IPS-18a (cell line): ENCODE data around the gene MYL12B.

Source experiments
- H3K27ac ChIP-seq: one replicate; pipeline ENCODE4 v1.5.1; 2013; ENCODE audit warnings: low read length
- H3K27me3 ChIP-seq: one replicate; pipeline ENCODE4 v1.6.1; 2013; ENCODE audit warnings: mild to moderate bottlenecking, low read length; ENCODE audit not compliant: control insufficient read depth, insufficient read depth
- H3K36me3 ChIP-seq: one replicate; pipeline ENCODE4 v1.6.1; 2013; ENCODE audit warnings: low read depth, low read length; ENCODE audit not compliant: control insufficient read depth
- H3K4me1 ChIP-seq: one replicate; pipeline ENCODE4 v1.6.1; 2013; ENCODE audit warnings: low read depth, low read length; ENCODE audit not compliant: control insufficient read depth
- H3K4me3 ChIP-seq: one replicate; pipeline ENCODE4 v1.5.1; 2013; ENCODE audit warnings: low read length
- H3K9ac ChIP-seq: one replicate; pipeline ENCODE4 v1.6.1; 2013; ENCODE audit warnings: mild to moderate bottlenecking, low read length, moderate library complexity
- H3K9me3 ChIP-seq: one replicate; pipeline ENCODE4 v1.6.1; 2013; ENCODE audit warnings: low read depth, low read length; ENCODE audit not compliant: control insufficient read depth

Gene MYL12B

DNA sequence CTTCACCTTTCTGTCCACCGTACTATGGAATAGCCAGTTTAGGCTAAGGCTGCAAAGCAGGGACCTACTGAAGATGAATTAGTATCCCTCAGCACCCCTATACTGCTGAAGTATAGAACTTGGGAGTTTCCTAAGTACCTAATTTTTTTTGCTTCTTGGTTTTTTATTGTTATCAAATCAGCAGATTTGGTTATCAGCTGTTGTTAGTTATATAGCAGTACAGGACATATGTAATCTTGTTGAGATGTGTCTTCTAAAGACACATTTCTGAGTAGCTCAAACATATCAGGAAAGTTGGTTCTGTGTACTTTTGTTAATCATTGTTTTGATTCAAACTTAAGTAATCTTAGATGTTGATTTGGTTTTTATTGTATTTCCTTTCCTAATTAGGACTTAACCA is 9.1 kb upstream of the MYL12B start:
- Histone ChIP-seq H3K27ac (no peak overlapping the region), H3K4me1 (peaks cover 7% of the 10 kb centered on the region), H3K36me3 (peaks cover 59% of the 10 kb centered on the region), H3K9ac (no peak overlapping the region), H3K9me3 (no peaks in the 10 kb centered on the region), H3K27me3 (no peaks in the 10 kb centered on the region), H3K4me3 (no peak overlapping the region)

DNA sequence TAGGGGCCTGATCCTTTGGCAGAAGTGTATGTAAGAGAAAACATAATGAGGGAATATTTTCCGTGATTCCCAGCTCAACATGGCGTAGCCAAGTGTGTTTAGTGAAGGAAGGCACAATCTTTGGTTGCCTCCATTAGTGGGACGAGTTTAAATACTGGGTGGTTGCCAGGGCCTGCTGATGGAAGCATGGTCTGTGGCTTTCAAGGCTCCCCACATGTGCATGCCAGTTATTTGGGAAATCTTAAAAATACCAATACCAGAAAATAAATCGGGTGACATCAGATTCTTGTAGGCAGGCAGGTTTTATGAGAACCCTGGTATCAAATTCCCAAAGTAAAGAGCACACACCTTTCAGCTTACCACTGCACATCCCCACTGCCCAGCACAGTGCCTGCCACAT is 7.2 kb upstream of the MYL12B start:
- Histone ChIP-seq H3K4me1 (no peaks in the 10 kb centered on the region), H3K27ac (no peak overlapping the region), H3K36me3 (peaks cover 59% of the 10 kb centered on the region)

DNA sequence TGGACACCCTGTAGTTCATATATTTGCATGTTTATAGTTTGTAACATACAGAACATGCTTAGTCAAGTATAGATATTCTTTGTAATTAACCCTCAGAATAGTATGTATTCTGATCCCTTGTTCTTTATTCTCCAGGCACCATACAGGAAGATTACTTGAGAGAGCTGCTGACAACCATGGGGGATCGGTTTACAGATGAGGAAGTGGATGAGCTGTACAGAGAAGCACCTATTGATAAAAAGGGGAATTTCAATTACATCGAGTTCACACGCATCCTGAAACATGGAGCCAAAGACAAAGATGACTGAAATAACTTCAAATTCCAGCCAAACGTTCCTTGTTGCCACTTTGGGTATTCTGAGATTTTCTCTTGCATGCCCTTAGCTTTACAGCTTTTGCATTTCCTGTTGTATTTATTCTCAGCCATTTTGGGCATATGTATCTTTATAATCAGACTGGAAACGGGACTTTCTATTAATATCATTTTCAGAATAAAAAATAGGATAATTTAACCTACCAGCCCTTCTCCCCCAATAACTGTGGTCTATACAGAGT is 6.2 kb upstream of the MYL12B start:
- peaks cover 54% of the 10 kb centered on the region for H3K36me3 ChIP-seq
- H3K9ac ChIP-seq, result no peak overlapping the region
- no peaks in the 10 kb centered on the region for H3K9me3 ChIP-seq
- H3K27me3 ChIP-seq, result no peaks in the 10 kb centered on the region
- no peaks in the 10 kb centered on the region for H3K4me1 ChIP-seq
- H3K4me3 ChIP-seq, result no peak overlapping the region
- no peak overlapping the region for H3K27ac ChIP-seq

More for the DNA sequence above, 7.2 kb upstream of the MYL12B start:
- Histone ChIP-seq H3K27me3 (no peaks in the 10 kb centered on the region), H3K9ac (no peak overlapping the region), H3K9me3 (no peaks in the 10 kb centered on the region), H3K4me3 (no peak overlapping the region)

DNA sequence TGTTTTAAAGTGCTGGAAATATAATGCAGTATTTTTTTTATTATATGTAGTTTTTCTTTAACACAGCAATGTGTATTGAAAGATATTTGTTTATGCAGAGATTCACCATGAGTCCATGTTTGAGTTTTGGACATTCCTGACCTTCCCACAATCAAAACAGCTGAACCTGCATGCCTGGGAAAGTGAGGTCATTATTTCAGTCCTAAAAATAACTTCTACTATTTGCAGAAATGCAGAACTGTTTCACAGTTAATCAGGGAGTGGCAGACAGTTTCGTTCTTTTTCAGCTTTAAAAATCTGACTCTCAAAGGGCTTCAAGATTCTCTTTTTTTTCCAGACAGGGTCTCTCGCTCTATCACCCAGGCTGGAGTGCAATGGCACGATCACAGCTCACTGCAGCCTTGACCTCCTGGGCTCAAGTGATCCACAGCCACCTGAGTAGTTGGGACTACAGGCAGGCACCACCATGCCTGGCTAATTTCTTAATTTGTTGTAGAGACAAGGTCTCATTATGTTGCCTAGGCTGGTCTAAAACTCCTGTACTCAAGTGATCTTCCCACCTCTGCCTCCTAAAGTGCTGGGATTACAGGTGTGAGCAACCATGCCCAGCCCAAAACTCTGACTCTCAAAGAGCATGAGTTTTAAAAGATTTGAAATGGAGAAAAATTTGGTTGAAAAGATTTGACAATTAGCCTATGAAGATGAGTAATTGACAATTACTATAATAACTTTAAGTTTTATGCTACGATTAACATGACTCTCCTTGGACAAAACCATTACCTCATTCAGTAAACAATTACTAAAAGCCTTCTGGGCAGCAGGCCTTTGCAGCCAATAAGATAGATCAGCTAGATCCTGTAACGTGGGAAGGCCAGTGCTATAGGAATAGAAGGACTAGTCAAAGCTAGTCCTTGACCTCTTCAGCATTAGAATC is 5.0 kb upstream of the MYL12B start:
- H3K27ac ChIP-seq, result no peak overlapping the region

DNA sequence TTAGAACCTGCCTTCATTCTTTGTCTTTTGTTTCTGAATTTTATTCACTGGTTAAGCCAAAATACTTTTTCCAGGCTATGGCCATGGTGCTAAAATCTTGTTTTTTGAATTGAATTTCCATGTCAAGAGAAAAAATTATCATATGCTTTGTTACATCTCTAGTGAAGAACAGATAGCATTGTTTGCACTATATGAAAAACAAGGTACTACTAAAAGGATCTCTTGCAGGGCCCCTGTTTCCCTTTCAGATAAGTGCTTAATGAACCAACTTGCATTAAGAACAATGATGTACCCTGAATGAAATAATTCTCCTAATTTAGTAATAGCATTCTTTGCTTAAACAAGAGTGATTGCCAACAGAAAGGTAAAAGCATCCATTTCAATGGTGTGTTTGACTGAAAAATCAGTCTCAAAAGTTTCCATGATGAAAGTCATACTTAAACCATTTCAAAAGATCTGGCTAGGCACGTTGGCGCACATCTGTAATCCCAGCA is 4.3 kb upstream of the MYL12B start:
- Histone ChIP-seq H3K4me3 (no peak overlapping the region), H3K36me3 (peaks cover 54% of the 10 kb centered on the region), H3K4me1 (no peaks in the 10 kb centered on the region), H3K9me3 (no peaks in the 10 kb centered on the region), H3K9ac (no peak overlapping the region), H3K27me3 (no peaks in the 10 kb centered on the region), H3K27ac (no peak overlapping the region)

More for the DNA sequence above, 5.0 kb upstream of the MYL12B start:
- Histone ChIP-seq H3K4me3 (no peak overlapping the region), H3K9me3 (no peaks in the 10 kb centered on the region), H3K36me3 (peaks cover 54% of the 10 kb centered on the region), H3K27me3 (no peaks in the 10 kb centered on the region), H3K4me1 (no peaks in the 10 kb centered on the region), H3K9ac (no peak overlapping the region)

DNA sequence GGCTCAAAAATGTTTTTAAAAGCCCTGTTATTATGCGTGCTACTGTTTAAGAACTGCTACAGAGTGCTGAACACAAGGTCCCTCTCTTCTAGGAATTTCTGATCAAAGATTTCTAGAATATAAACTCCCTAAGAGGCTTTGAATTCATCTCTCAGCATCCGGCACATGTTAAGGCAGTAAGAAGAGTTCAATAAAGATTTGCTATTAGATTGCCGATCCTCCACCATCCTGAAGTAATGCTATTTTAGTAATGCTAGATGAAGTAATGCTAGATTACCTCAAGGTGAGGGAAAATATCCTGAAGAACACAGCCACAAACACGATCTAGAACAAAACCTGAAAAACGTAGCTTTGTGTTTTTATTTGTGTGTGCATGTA is 949 bp upstream of the MYL12B start:
- Histone ChIP-seq H3K36me3 (peaks cover 23% of the 10 kb centered on the region), H3K27me3 (no peaks in the 10 kb centered on the region), H3K4me3 (peak overlapping the region; percentile 96), H3K27ac (peak overlapping the region; percentile 93), H3K9ac (peak overlapping the region; percentile 93), H3K4me1 (peaks cover 10% of the 10 kb centered on the region), H3K9me3 (no peaks in the 10 kb centered on the region)

DNA sequence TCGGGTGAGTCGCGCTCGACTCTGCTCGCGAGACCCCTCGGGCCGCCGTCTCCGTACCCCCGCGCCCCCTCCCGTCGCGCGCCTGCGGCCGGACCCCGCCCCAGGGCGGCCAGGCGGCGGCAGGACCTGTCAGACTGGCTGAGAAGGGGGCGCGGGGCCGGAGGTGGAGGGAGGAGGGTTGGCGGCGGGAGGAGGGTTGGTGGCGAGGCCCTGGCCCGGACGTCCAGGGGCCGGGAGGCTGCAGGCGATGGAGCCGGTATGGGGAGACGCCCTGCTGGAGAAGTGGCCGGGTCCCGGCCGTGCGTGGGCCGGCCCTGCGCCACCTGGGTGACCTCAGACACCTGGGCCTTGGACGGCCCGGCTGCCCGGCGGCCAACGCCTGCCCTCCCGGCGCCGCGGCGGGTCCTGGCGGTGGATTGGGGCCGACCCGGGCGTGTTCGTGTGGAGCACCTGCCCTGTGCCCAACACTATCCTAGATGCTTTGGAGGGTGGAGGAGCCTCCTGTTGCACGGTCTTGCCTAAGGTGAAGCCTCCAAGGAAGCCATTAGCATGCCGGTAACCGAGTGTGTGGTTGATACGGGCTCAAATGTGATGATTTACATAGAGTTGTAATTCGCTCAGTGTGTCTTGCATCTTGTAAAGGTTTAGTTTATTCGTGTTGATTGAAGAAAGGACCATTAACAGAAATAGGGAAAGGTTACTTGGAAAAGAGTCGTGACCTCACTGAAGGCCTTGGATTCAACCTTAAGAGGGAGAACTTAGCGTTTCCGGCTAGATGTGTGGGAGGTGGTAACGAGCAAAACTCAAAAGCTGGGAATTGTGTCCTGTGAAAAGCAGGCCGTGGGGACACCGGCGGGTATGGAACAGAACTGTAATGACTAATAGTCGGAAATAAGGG is 550 bp downstream of the MYL12B start:
- Histone ChIP-seq H3K27me3 (no peaks in the 10 kb centered on the region), H3K4me1 (peaks cover 10% of the 10 kb centered on the region), H3K9me3 (no peaks in the 10 kb centered on the region), H3K4me3 (peak overlapping the region; percentile 96), H3K9ac (peak overlapping the region; percentile 93), H3K27ac (no peak overlapping the region), H3K36me3 (peaks cover 8% of the 10 kb centered on the region)

DNA sequence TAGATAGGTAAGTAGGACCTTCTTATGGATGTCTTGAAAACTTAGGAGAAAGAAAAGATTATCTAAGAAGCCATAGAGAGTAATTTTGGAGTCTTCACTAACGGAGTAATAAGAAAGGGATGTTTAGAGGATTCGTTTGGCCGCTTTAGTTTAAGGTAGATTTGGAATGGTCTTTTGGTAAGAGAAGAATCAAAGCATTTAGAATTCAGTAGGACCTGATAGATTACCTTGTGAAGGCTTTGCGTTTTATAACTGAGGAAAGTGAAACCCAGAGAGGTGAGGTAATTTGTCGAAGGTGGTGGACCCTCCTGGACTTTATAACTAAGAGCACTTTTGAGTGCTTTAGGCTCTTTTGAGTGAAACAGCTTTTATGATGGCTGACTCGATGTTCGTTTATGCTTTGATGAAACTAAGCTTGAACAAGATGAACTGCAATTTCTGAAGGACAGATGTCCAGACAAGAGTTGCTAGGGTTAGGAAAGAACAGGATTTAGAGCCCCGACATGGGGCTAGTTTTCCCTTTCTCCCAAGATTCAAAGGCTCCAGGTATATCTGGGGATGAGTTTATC is 1.3 kb downstream of the MYL12B start:
- Histone ChIP-seq H3K9me3 (no peaks in the 10 kb centered on the region), H3K27ac (no peak overlapping the region), H3K36me3 (peaks cover 3% of the 10 kb centered on the region), H3K9ac (peak overlapping the region; percentile 93), H3K4me3 (peak overlapping the region; percentile 96), H3K27me3 (no peaks in the 10 kb centered on the region), H3K4me1 (peaks cover 10% of the 10 kb centered on the region)

DNA sequence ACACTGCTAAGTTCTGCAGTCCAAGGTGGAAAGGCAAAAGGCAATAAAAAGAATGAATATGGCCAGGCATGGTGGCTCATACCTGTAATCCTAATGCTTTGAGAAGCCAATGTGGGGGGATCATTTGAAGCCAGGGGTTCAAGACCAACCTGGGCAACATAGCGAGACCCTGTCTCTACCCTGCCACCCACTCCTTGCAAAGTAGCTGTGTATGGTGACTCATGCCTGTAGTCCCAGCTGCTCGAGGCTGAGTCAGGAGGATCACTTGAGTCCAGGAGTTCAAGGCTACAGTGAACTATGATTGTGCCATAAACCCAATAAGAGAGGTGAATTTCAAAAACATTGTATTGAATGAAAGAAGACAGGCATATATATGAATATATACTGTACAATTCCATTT is 2.4 kb downstream of the MYL12B start:
- no peaks in the 10 kb centered on the region for H3K36me3 ChIP-seq
- no peak overlapping the region for H3K27ac ChIP-seq
- no peaks in the 10 kb centered on the region for H3K9me3 ChIP-seq
- no peaks in the 10 kb centered on the region for H3K27me3 ChIP-seq
- H3K9ac ChIP-seq, result no peak overlapping the region
- no peak overlapping the region for H3K4me3 ChIP-seq
- H3K4me1 ChIP-seq, result peaks cover 10% of the 10 kb centered on the region

DNA sequence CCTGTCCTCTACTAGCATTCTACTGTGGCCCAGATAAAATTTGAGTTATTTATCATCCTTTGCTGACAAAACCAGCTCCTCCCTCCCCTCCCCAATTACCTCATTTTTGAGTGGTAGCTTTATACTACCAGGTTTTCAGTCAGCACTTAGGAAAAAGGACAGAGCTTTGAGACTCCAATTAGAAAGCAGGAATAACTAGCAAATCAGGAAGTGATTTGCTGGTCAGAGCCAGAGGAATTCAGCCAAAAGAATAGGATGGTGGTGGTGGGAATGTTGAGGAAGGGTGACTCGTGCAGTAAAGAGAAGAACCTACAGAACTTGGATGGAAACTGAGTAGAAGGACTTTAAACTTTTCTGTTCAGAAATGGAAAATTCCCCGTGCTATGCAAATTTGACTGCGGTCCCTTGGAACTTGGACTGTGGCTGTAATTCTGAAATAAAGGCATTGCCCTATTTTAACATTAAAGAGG is 3.7 kb downstream of the MYL12B start:
- H3K36me3 ChIP-seq, result no peaks in the 10 kb centered on the region
- no peaks in the 10 kb centered on the region for H3K27me3 ChIP-seq
- H3K4me3 ChIP-seq, result no peak overlapping the region
- H3K9me3 ChIP-seq, result no peaks in the 10 kb centered on the region
- H3K27ac ChIP-seq, result no peak overlapping the region
- H3K9ac ChIP-seq, result no peak overlapping the region
- H3K4me1 ChIP-seq, result peaks cover 10% of the 10 kb centered on the region
